ENCODE measurements around the gene COLEC11.

GRCh38 chr2:3588084-3588483, 6.8 kb upstream of the COLEC11 start:
- TF ChIP-seq CTCF (IDR thresholded peaks at IDR 0.05) (no peak), POLR2A (IDR thresholded peaks at IDR 0.05; ENCODE audit: low read depth) (no peak)

All from esophagus muscularis mucosa (tissue), 3 donors.